Activated CD4-positive, alpha-beta T cell treated with anti-CD3 and anti-CD28 coated beads, Interleukin-2, amount 50 U/mL, for 48 hours (primary cell): Measurements from ENCODE around the gene TTC22.

ENCODE experiments used
- DNase-seq, 2 experiments: peaks; one replicate each; pipeline ENCODE4 v3.0.0-alpha.2; 2020

The TTC22 gene

GRCh38 chr1:54806931-54807611 lies 5.9 kb upstream of the TTC22 start:
- peak in 1 of 2 experiments; percentile 27 for DNase-seq

GRCh38 chr1:54805981-54806381 lies 4.9 kb upstream of the TTC22 start:
- no peak for DNase-seq

- DNase-seq, result no peak
These were observed 4.3 kb upstream of the TTC22 start for GRCh38 chr1:54805466-54805865.

DNA sequence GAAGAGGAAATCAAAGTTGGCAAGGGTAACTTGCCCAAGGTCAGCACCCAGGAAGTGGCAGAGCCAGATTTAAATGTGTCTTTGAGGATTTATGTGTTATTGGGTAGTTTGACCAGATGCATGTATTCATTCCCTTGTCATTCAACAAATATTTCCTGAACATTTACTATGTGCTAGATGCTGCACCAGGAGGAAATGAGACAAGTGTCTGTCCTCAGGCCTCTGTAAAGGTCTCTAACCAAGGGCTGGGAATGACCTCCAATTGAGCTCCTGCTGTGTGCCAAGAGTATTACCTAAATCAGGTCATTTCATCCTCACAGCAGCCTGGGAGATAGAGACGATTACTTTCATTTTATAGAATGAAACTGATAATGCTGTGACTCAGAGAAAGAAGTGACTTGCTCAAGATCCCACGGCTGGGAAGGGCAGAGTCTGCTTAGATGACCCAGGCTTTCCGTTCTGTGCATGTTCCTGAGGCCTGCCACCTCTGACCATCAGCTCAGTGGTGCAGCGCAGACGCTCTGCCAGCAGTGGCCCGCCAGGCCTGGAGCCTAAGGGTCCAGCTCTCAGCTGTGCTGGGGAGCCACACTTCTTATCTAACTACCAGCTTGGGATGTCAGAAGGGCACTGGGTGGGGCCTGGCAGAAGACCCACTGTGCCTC lies 3.5 kb upstream of the TTC22 start:
- peak; percentile 40 to 57 for DNase-seq

GRCh38 chr1:54803761-54804470 lies 2.8 kb upstream of the TTC22 start:
- DNase-seq, result no peak

- no peak for DNase-seq
These were observed 853 bp downstream of the TTC22 start for GRCh38 chr1:54800041-54800898.

GRCh38 chr1:54798769-54799641 lies 2.1 kb downstream of the TTC22 start:
- peak; percentile 56 to 69 for DNase-seq

- no peak for DNase-seq
These were observed 2.9 kb downstream of the TTC22 start for GRCh38 chr1:54798206-54798605.

GRCh38 chr1:54796902-54797301 lies 4.2 kb downstream of the TTC22 start:
- no peak for DNase-seq

GRCh38 chr1:54795841-54796468 lies 5.2 kb downstream of the TTC22 start:
- no peak for DNase-seq

DNA sequence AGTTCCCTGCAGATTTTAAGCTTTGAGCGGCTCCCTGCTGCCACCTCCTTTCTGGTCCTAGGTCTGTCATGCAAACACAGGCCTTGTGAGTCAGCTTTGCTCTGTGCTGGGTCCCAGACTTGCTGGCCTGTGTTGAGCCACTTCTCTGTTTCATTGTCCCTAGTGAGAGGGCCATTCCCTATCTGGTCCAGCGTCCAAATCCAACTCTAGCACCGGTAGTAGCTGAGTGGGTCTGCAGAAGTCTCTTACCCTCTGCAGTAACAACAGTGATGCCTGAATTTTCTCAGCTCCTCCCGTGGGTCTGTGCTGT lies 5.8 kb downstream of the TTC22 start:
- no peak for DNase-seq

DNA sequence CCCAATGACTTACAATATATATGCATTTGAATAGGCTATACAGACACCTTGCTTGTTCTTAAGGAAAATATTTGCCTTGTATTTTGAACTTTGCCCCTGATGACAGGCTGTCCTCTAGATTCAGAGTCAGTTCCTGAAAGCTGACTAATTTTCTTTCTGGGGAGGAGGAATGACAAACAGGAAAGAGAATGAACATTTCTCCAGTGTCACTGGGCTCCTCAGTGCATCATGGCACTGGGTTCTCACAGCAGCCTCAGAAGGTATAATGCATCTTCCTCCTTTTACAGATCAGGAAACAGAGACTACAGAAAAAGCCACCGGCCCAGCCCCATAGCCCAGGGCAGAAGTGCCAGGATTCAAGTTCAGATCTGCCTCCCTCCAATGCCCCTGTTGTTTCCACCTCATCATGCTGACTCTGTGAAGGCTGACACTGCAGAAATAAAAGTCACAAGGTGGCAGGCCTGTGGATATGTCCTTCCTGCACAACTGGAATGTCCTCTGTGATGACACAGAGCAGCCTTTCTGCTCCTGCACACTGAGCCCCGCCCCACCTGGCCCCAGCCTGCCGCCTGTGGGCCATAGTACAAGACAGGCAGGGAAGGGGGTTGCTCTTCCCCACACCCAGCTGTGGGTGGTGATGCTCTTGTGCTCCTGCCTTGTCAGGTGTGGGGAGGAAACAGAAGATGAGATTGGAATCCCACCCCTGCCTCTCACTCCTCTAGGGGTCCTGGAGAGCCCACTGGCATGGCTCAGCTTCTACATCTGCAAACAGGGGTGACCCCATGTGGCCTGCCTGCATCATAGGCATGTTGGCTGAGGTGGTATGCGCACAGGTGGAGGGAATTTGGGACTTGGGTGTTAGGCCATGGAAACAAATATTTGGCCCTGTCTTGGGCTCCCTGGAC lies 6.4 kb downstream of the TTC22 start:
- DNase-seq, result peak in 1 of 2 experiments; percentile 8

GRCh38 chr1:54792686-54793282 lies 8.3 kb downstream of the TTC22 start:
- DNase-seq, result no peak

DNA sequence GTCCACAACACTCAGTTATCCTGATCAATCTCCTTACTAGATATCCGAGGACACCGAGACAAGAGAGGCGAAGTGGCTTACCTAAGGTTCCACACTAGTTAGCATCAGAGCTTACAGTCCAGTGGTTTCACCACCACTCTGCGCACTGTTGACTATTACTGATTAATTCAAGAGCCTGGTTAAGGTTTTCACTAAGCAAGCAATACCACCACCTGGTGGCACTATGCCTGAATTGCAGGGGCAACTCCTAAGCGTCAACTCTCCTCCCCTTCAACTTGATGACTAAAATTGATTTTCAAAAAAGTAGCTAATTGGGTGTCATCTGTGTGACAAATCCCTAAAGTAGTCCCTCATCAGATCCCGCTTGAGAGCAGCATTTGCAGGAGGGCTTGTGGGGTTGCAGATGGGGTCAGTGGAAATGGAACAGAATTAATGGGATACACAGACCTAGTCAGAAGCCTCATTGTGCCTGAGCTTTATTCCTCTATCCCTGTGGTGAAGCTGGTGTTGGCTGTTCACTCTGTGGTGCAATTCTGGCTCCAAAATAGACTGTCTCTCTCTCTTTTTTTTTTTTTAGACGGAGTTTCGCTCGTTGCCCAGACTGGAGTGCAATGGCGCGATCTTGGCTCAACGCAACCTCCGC lies 9.1 kb downstream of the TTC22 start:
- peak; percentile 74 to 77 for DNase-seq

GRCh38 chr1:54788459-54788858 lies 12.7 kb downstream of the TTC22 start:
- DNase-seq, result no peak

DNA sequence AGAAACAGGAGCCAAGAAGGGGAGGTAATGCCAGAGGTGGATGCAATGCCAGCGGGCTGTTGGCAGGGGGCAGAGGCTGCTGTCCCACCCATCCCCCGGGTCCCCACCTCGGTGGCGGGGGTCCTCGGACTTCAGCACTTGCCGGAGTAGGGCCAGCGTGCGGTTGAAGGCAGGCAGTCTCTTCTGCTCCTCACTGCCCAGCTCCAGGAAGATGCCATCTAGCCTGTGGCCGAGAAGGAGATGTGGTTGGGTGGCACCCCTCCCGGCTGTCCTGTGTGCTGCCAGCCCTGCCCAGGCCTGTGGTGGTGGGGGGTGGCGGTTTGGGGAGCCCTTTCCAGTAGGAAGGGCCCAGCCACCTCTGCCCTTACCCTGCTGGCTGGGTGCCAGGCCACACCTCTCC lies 13.5 kb downstream of the TTC22 start:
- no peak for DNase-seq

DNA sequence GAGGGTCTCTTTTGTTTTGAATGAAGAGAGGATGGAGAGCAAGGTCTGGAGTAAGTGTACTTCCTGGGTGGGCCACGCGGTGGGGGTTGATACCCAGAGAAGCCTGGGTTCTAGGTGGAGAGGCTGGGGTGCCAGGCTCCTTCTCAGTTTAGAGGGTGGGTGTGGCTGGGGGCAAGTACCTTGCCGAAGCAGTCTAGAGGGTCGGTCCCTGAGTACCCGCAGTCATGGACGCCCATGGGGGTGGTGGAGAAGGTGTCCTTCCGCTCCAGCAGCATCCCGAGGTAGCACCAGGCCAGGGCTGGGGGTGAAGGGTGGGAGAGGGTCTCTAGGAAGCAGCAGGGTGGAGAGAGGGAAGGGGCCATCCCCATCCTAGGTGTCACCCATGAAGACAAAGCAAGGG lies 14.3 kb downstream of the TTC22 start:
- no peak for DNase-seq

DNA sequence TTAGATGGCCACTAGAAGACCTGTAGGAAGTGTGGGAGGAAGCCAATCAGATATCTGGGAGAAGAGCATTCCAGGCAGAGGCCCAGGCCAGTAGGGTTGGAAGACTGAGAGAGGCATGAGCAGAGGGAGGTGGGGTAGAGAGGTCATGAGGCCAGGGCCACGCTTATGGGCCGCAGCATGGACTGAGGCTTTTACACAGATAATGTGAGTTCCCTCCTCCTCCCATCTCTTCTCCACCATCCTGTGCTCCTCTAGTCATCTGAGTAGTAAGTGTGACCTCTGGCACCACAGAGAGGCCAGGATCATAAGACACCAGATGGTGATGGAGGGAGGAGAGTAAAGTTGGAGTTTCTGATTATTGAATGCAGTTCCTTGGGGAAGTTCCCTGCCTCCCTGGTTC lies 17.1 kb downstream of the TTC22 start:
- no peak for DNase-seq

DNA sequence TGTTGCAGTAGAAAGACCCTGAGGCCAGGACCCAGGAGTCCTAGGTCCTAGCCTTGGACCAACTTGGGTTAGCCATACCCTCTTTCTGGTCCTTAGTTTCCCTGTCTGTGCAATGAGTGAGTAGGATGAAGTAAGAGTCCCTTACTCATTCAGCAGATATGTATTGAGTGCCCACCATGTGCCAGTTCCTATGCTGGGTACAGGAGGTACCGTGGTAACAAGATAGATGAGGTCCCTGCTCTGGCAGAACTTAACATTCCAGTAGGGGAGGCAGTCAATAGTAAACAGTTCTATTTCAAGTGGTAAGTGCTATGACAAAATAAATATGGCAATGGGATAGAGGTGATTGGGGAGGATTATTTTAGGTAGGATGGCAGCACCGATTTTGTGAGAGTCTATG lies 18.5 kb downstream of the TTC22 start:
- no peak for DNase-seq

GRCh38 chr1:54782156-54782555 lies 19.0 kb downstream of the TTC22 start:
- DNase-seq, result no peak
